H1 (cell line): ENCODE results near the gene POLD4. TPM values are rescaled to one million over a fixed set of nuclear protein-coding genes. Genes with fewer than 3 reads are reported as not detected.

ENCODE experiments used
- CTCF ChIA-PET: fragments of 300-600 bp; sonication (Branson Sonifier 250); formaldehyde crosslinking; loops from one replicate; lab custom pipeline; 2021; ENCODE audit not compliant: partially characterized antibody; lab: Charles Lee
- POLR2A ChIA-PET: fragments of 300-600 bp; sonication (Branson Sonifier 250); formaldehyde crosslinking; loops from one replicate; lab custom pipeline; 2021; ENCODE audit warnings: inconsistent platforms; ENCODE audit not compliant: partially characterized antibody; lab: Charles Lee
- DNase-seq, 2 experiments: peaks; one replicate each; pipeline versions ENCODE4 v3.0.0 to v3.0.0-alpha.2; 2010 to 2022; ENCODE audit warnings: low spot score in 2 of 2, low read depth in 1 of 2, mixed read lengths in 1 of 2
- FAIRE-seq: peaks from 2 replicates; lab custom pipeline; 2011; peaks lifted over from hg19 to GRCh38; lab: Jason Lieb, UNC
- H2AFZ ChIP-seq: 2 replicates; pipeline ENCODE4 v1.8.1; 2012; ENCODE audit warnings: low read length, inconsistent platforms
- H2AK5ac ChIP-seq: 2 replicates; pipeline ENCODE4 v1.6.1; 2013; ENCODE audit warnings: low read depth, low read length
- H2BK120ac ChIP-seq: replicated peaks from 2 replicates; pipeline ENCODE3; 2013; ENCODE audit warnings: low read depth, low read length, inconsistent platforms
- H2BK12ac ChIP-seq: 2 replicates; pipeline ENCODE4 v1.6.1; 2013; ENCODE audit warnings: low read depth, low read length
- H2BK15ac ChIP-seq: 2 replicates; pipeline ENCODE4 v1.6.1; 2013; ENCODE audit warnings: low read length
- H2BK20ac ChIP-seq: 2 replicates; pipeline ENCODE4 v1.6.1; 2013; ENCODE audit warnings: low read length
- H2BK5ac ChIP-seq: 2 replicates; pipeline ENCODE4 v1.6.1; 2013; ENCODE audit warnings: low read depth, low read length
- H3K14ac ChIP-seq: 2 replicates; pipeline ENCODE4 v1.6.1; 2013; ENCODE audit warnings: inconsistent platforms; ENCODE audit not compliant: insufficient read length
- H3K18ac ChIP-seq: 2 replicates; pipeline ENCODE4 v1.6.1; 2013; ENCODE audit warnings: low read length; ENCODE audit errors: extremely low read depth
- H3K23ac ChIP-seq: 2 replicates; pipeline ENCODE4 v1.6.1; 2013; ENCODE audit warnings: inconsistent platforms; ENCODE audit not compliant: insufficient read length
- H3K23me2 ChIP-seq: 2 replicates; pipeline ENCODE4 v1.6.1; 2013; ENCODE audit warnings: low read depth, low read length
- H3K27ac ChIP-seq: 2 replicates; pipeline ENCODE4 v1.6.1; 2011; ENCODE audit warnings: low read depth, low read length, inconsistent platforms
- H3K27me3 ChIP-seq, 4 experiments: replicated peaks in 1 of 4; 1 replicate in 1 of 4; 2 replicates in 3 of 4; pipeline versions ENCODE4 v1.6.1 to v1.8.1; 2011 to 2013; ENCODE audit warnings: low read length in 3 of 4, mild to moderate bottlenecking in 3 of 4, inconsistent platforms in 2 of 4, mixed read lengths in 2 of 4, moderate library complexity in 1 of 4; ENCODE audit not compliant: control insufficient read depth in 3 of 4, insufficient read depth in 3 of 4; ENCODE audit errors: extremely low read depth in 1 of 4
- H3K36me3 ChIP-seq, 4 experiments: 2 replicates each; pipeline versions ENCODE4 v1.6.1 to v1.8.1; 2011 to 2013; ENCODE audit warnings: mild to moderate bottlenecking in 4 of 4, low read length in 3 of 4, moderate library complexity in 2 of 4, control low read depth in 1 of 4, inconsistent platforms in 1 of 4; ENCODE audit not compliant: insufficient read depth in 4 of 4, control insufficient read depth in 2 of 4
- H3K4ac ChIP-seq: replicated peaks from 2 replicates; pipeline ENCODE3; 2013; ENCODE audit warnings: low read length, low read depth, mixed read lengths, inconsistent platforms; ENCODE audit not compliant: insufficient read length
- H3K4me1 ChIP-seq, 4 experiments: replicated peaks in 1 of 4; 1 replicate in 1 of 4; 2 replicates in 3 of 4; pipeline versions ENCODE4 v1.6.1 to v1.8.1; 2011 to 2013; ENCODE audit warnings: low read length in 3 of 4, inconsistent platforms in 2 of 4, mixed read lengths in 1 of 4; ENCODE audit not compliant: insufficient read depth in 4 of 4, control insufficient read depth in 3 of 4
- H3K4me2 ChIP-seq, 2 experiments: 2 replicates each; pipeline versions ENCODE4 v1.6.1 to v1.8.1; 2011 to 2013; ENCODE audit warnings: low read depth in 2 of 2, low read length in 2 of 2, control low read depth in 1 of 2, inconsistent platforms in 1 of 2, mild to moderate bottlenecking in 1 of 2; ENCODE audit not compliant: insufficient read depth in 1 of 2
- H3K4me3 ChIP-seq, 4 experiments: fragments of 200-600, 300-600 bp in 1 of 4; sonication (generic), shearing (Covaris generic), sonication (Bioruptor Twin) in 1 of 4; 2 replicates each; pipeline versions ENCODE4 v1.5.1 to v1.8.1; 2011 to 2016; ENCODE audit warnings: low read length in 4 of 4, low read depth in 3 of 4, control low read depth in 2 of 4, inconsistent platforms in 2 of 4, mild to moderate bottlenecking in 2 of 4, mixed read lengths in 1 of 4, moderate library complexity in 1 of 4; ENCODE audit not compliant: insufficient read depth in 2 of 4; ENCODE audit errors: extremely low read depth in 1 of 4
- H3K56ac ChIP-seq: replicated peaks from 2 replicates; pipeline ENCODE3; 2013; ENCODE audit warnings: low read depth, mild to moderate bottlenecking, mixed read lengths, low read length, inconsistent platforms; ENCODE audit not compliant: insufficient read length
- H3K79me1 ChIP-seq: 2 replicates; pipeline ENCODE4 v1.6.1; 2013; ENCODE audit warnings: low read depth, low read length, control low read depth
- H3K79me2 ChIP-seq, 2 experiments: 2 replicates each; pipeline versions ENCODE4 v1.6.1 to v1.8.1; 2012 to 2013; ENCODE audit warnings: low read length in 2 of 2, mild to moderate bottlenecking in 2 of 2, inconsistent platforms in 1 of 2; ENCODE audit not compliant: insufficient read depth in 2 of 2, control insufficient read depth in 1 of 2
- H3K9ac ChIP-seq, 4 experiments: replicated peaks in 1 of 4; 1 replicate in 1 of 4; 2 replicates in 3 of 4; pipeline versions ENCODE4 v1.6.1 to v1.8.1; 2011 to 2013; ENCODE audit warnings: low read depth in 3 of 4, low read length in 3 of 4, control low read depth in 2 of 4, mild to moderate bottlenecking in 2 of 4, moderate library complexity in 2 of 4, inconsistent platforms in 1 of 4; ENCODE audit errors: extremely low read depth in 1 of 4
- H3K9me3 ChIP-seq, 2 experiments: 2 replicates each; pipeline versions ENCODE4 v1.6.1 to v1.8.1; 2012 to 2013; ENCODE audit warnings: mild to moderate bottlenecking in 2 of 2, moderate library complexity in 2 of 2, control low read depth in 1 of 2, inconsistent platforms in 1 of 2, low read depth in 1 of 2, low read length in 1 of 2, mixed read lengths in 1 of 2; ENCODE audit not compliant: insufficient read depth in 2 of 2
- H4K20me1 ChIP-seq, 2 experiments: replicated peaks in 1 of 2; 2 replicates each; pipeline versions ENCODE3 to v1.8.1; 2011 to 2013; ENCODE audit warnings: inconsistent platforms in 2 of 2, low read length in 2 of 2, mild to moderate bottlenecking in 1 of 2; ENCODE audit not compliant: insufficient read depth in 2 of 2, control insufficient read depth in 1 of 2
- H4K5ac ChIP-seq: 2 replicates; pipeline ENCODE4 v1.6.1; 2013; ENCODE audit warnings: low read length, low read depth, mixed read lengths, inconsistent platforms; ENCODE audit not compliant: insufficient read length
- H4K8ac ChIP-seq: 2 replicates; pipeline ENCODE4 v1.8.0; 2013; ENCODE audit warnings: mild to moderate bottlenecking, moderate library complexity, low read length, inconsistent platforms; ENCODE audit not compliant: insufficient read depth; ENCODE audit errors: extremely low read depth
- H4K91ac ChIP-seq: replicated peaks from 2 replicates; pipeline ENCODE3; 2013; ENCODE audit warnings: low read length, mixed read lengths, inconsistent platforms; ENCODE audit not compliant: insufficient read length
- GABPA ChIP-seq: IDR thresholded peaks from 2 replicates; pipeline ENCODE4 v1.6.1; 2011; ENCODE audit warnings: mild to moderate bottlenecking, low read length, moderate library complexity, borderline replicate concordance; ENCODE audit not compliant: insufficient read depth
- SAP30 ChIP-seq: fragments of 300-600 bp; sonication (generic); IDR thresholded peaks from 2 replicates; pipeline ENCODE4 v1.7.1; 2012; ENCODE audit warnings: low read length, moderate library complexity, mild to moderate bottlenecking, inconsistent platforms; ENCODE audit not compliant: insufficient read depth, insufficient replicate concordance
- SP1 ChIP-seq: IDR thresholded peaks from 2 replicates; pipeline ENCODE4 v1.6.1; 2011; ENCODE audit warnings: low read depth, low read length
- SRF ChIP-seq: IDR thresholded peaks from 2 replicates; pipeline ENCODE4 v1.6.1; 2011; ENCODE audit warnings: mild to moderate bottlenecking, low read depth, low read length, moderate library complexity
- TAF1 ChIP-seq: IDR thresholded peaks from 2 replicates; pipeline ENCODE4 v1.6.1; 2011; ENCODE audit warnings: mild to moderate bottlenecking, low read depth, low read length
- ZNF274 ChIP-seq: IDR thresholded peaks from 2 replicates; pipeline ENCODE4 v1.7.0; 2012; ENCODE audit warnings: low read length, borderline replicate concordance; ENCODE audit errors: extremely low read depth
- WGBS, 2 experiments: shearing (Covaris generic) in 1 of 2; methylation state at CpG; one replicate each; pipeline versions ENCODE4 v1.1.6 to v1.1.7; 2013 to 2015; ENCODE audit warnings: low lambda C conversion rate in 2 of 2, mixed read lengths in 2 of 2, inconsistent platforms in 1 of 2, low coverage in 1 of 2, missing lambda C conversion rate in 1 of 2; ENCODE audit not compliant: insufficient replicate concordance in 2 of 2, insufficient coverage in 1 of 2, insufficient read length in 1 of 2; ENCODE audit errors: extremely low coverage in 1 of 2, missing lambda C conversion rate in 1 of 2; 5-methylcytosine and 5-hydroxymethylcytosine counted together
- polyA plus RNA-seq, 7 experiments: library from polyadenylated mRNA; depleted of rRNA in 3 of 7; stranded (reverse) in 5 of 7; unstranded in 2 of 7; fragments of >200 nt in 5 of 7; fragments of 200-250 nt in 2 of 7; gene quantifications; 1 replicate in 5 of 7; 2 replicates in 1 of 7; 4 replicates in 1 of 7; pipeline versions ENCODE4 v1.2.1 to v1.2.3, GENCODE V29; 2011 to 2013; ENCODE audit warnings: missing spikeins in 2 of 7, mixed read lengths in 2 of 7
- total RNA-seq: library from RNA; stranded (reverse); fragmentation: NEBNext Ultra II Directional; extraction: Animal tissue kit (Norgen Biotek cat#: 25700); gene quantifications from 2 replicates; pipeline ENCODE4 v1.2.1, GENCODE V29; 2021
- TF ChIP-seq, protein P1 (sequence below): IDR thresholded peaks from 2 replicates; pipeline ENCODE4 v1.6.1; 2012; ENCODE audit warnings: low read length, inconsistent platforms

The POLD4 gene
- total and polyA plus RNA-seq, 2 of the 8 experiments (the other 6 are each of a cell fraction or from before 2014, with no cell fraction given) = 21.2 to 46.7 TPM

DNA sequence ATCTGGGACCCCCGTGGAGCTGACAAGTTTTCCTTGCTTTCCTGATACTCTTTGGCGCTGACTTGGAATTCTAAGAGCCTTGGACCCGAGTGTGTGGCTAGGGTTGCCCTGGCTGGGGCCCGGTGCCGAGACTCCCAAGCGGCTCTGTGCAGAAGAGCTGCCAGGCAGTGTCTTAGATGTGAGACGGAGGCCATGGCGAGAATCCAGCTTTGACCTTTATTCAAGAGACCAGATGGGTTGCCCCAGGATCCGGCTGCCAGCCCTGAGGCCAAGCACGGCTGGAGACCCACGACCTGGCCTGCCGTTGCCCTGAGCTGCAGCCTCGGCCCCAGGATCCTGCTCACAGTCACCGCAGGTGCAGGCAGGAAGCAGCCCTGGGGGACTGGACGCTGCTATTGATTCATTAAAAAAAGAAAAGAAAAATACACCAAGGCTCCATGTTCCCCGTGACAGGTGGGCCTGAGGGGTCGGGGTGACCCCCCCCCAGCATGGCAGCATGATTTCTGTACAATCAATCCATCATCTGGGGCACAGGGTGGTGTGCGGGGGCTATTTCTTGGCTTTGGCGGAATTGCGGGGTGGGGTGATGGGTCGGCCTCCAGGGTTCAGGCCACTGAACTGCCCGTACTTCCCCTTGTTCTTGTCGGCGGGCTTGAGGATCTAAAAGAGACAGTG is 44.8 kb upstream of the POLD4 start:
- no peak overlapping the region for H3K18ac ChIP-seq
- H3K14ac ChIP-seq = no peak overlapping the region
- no peak for FAIRE-seq
- no peak overlapping the region for H4K91ac ChIP-seq
- H2BK15ac ChIP-seq = no peak overlapping the region
- peaks cover 4% of the 10 kb centered on the region; the same call in 1 of the 2 replicates for H3K23me2 ChIP-seq
- ChIA-PET CTCF (interaction anchor here (0.8 to 34.8 kb wide), 4 partner anchors 9 to 85 kb away, joined by 3 to 1305 read pairs (median 3); partner anchors contain the start of genes AIP and POLD4), POLR2A (interaction anchor here (0.6 to 1.9 kb wide), 7 partner anchors 9 to 1869 kb away, joined by 3 to 6 read pairs (median 3); partner anchors contain the start of genes CARNS1 and PTPRCAP)
- H2BK120ac ChIP-seq = no peak overlapping the region
- peak overlapping the region; percentile 73 for H4K8ac ChIP-seq
- H2AFZ ChIP-seq = no peak overlapping the region
- H3K9ac ChIP-seq = no peak overlapping the region
- DNase-seq = no peak
- H2AK5ac ChIP-seq = no peak overlapping the region
- peaks cover 6 to 25% (median 18%) of the 10 kb centered on the region in 4 experiments; a peak in 6 of 8 replicates for H3K36me3 ChIP-seq
- no peak overlapping the region for H3K56ac ChIP-seq
- no peak overlapping the region for H2BK12ac ChIP-seq
- H3K79me2 ChIP-seq = peaks cover 0 to 10% of the 10 kb centered on the region in 2 experiments; a peak in 2 of 4 replicates
- no peaks in the 10 kb centered on the region for H3K27me3 ChIP-seq
- H3K4me1 ChIP-seq = peaks cover 0 to 11% (median 4%) of the 10 kb centered on the region in 4 experiments; a peak in 5 of 7 replicates
- no peak overlapping the region for H3K23ac ChIP-seq
- H4K5ac ChIP-seq = no peak overlapping the region
- H3K79me1 ChIP-seq = peaks cover 6% of the 10 kb centered on the region
- H3K4me2 ChIP-seq = no peak overlapping the region
- H2BK5ac ChIP-seq = no peak overlapping the region
- no peak overlapping the region for H3K4me3 ChIP-seq
- H3K4ac ChIP-seq = no peak overlapping the region
- H3K9me3 ChIP-seq = no peaks in the 10 kb centered on the region
- H2BK20ac ChIP-seq = no peak overlapping the region
- TF ChIP-seq ZNF274 (no peak), GABPA (no peak), SP1 (no peak), SAP30 (no peak), SRF (no peak), TAF1 (no peak)
- TF ChIP-seq, protein P1, sequence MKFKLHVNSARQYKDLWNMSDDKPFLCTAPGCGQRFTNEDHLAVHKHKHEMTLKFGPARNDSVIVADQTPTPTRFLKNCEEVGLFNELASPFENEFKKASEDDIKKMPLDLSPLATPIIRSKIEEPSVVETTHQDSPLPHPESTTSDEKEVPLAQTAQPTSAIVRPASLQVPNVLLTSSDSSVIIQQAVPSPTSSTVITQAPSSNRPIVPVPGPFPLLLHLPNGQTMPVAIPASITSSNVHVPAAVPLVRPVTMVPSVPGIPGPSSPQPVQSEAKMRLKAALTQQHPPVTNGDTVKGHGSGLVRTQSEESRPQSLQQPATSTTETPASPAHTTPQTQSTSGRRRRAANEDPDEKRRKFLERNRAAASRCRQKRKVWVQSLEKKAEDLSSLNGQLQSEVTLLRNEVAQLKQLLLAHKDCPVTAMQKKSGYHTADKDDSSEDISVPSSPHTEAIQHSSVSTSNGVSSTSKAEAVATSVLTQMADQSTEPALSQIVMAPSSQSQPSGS = no peak
- H3K27ac ChIP-seq = no peak overlapping the region
- peaks cover 0 to 13% of the 10 kb centered on the region in 2 experiments for H4K20me1 ChIP-seq
- 88% methylated on average over 24 of the region's 24 CpGs; no CpG with 5 or more reads in 1 of the 2 experiments for WGBS, 2 experiments
